Measurements from ENCODE around the gene CYP3A7. TPM values are rescaled to one million over a fixed set of nuclear protein-coding genes. Genes with fewer than 3 reads are reported as not detected.
"Not testable (repeated sequence)": the region's sequence is repeated elsewhere in the genome, so short reads cannot be mapped to it uniquely, and the experiment has no call there.

Gene CYP3A7
- total and polyA plus RNA-seq, 2 donors (not counting 1 experiment from before 2014, with no cell fraction given) = not detected

DNA sequence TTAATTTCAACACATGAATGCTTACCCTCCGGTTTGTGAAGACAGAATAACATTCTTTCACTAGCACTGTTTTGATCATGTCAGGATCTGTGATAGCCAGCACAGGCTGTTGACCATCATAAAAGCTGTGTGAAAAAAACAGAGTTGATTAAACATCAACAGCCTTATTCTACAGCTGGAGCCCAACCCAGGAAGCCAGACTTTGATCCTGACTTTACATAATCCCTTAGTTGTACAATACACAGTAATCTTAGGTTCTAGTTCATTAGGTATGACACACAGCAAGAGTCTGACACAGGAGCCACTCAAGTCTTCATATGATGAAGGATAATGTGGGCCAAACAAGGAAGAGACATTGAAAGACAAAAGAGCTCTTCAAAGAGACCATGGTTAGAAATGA, 37.6 kb upstream of the CYP3A7 start:
- Histone ChIP-seq H2AFZ (ENCODE audit: insufficient read depth, low read depth, low read length, poor library complexity, severe bottlenecking) (no peak overlapping the region), H4K20me1 (ENCODE audit: control insufficient read depth, insufficient read depth, low read length, poor library complexity, severe bottlenecking) (no peaks in the 10 kb centered on the region), H3K4me2 (replicated peaks; ENCODE audit: low read depth, low read length, poor library complexity, severe bottlenecking) (no peak overlapping the region), H3K9me3 (ENCODE audit: control extremely low read depth in 1 of 3, control insufficient read depth in 2 of 3, insufficient read depth in 1 of 3, low read length in 2 of 3) (peaks cover 0 to 8% (median 4%) of the 10 kb centered on the region in 3 donors), H3K4me1 (ENCODE audit: control insufficient read depth in 2 of 2, insufficient read depth in 2 of 2, low read length in 2 of 2) (peaks cover 6 to 11% of the 10 kb centered on the region in 2 donors), H3K9ac (ENCODE audit: low read length) (no peak overlapping the region), H3K36me3 (replicated peaks in 1 of 2; ENCODE audit: control extremely low read depth in 1 of 2, control insufficient read depth in 1 of 2, extremely low read depth in 1 of 2, insufficient read depth in 2 of 2, low read length in 1 of 2) (no peaks in the 10 kb centered on the region), H3K4me3 (ENCODE audit: control extremely low read depth in 1 of 5, extremely low read depth in 1 of 5, insufficient read depth in 1 of 5, low read depth in 2 of 5, low read length in 4 of 5) (no peak overlapping the region), H3K27me3 (replicated peaks in 1 of 4; ENCODE audit: control extremely low read depth in 1 of 4, control insufficient read depth in 3 of 4, insufficient read depth in 4 of 4, low read length in 3 of 4) (peaks cover 0 to 36% (median 31%) of the 10 kb centered on the region in 4 experiments), H3K27ac (ENCODE audit: low read length in 2 of 2) (no peak overlapping the region), H3K79me2 (ENCODE audit: control insufficient read depth, insufficient read depth, low read length) (no peaks in the 10 kb centered on the region)
- intact Hi-C loops (cut with micrococcal nuclease) = no loop called here
- CTCF ChIA-PET = no interaction called here
- no peak overlapping the region for H3K4me3 Mint-ChIP-seq
- TF ChIP-seq EZH2 (IDR thresholded peaks at IDR 0.05; ENCODE audit: borderline replicate concordance, insufficient read depth, low read depth, low read length, poor library complexity, severe bottlenecking) = no peak
- TF ChIP-seq, protein P1, sequence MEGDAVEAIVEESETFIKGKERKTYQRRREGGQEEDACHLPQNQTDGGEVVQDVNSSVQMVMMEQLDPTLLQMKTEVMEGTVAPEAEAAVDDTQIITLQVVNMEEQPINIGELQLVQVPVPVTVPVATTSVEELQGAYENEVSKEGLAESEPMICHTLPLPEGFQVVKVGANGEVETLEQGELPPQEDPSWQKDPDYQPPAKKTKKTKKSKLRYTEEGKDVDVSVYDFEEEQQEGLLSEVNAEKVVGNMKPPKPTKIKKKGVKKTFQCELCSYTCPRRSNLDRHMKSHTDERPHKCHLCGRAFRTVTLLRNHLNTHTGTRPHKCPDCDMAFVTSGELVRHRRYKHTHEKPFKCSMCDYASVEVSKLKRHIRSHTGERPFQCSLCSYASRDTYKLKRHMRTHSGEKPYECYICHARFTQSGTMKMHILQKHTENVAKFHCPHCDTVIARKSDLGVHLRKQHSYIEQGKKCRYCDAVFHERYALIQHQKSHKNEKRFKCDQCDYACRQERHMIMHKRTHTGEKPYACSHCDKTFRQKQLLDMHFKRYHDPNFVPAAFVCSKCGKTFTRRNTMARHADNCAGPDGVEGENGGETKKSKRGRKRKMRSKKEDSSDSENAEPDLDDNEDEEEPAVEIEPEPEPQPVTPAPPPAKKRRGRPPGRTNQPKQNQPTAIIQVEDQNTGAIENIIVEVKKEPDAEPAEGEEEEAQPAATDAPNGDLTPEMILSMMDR (IDR thresholded peaks at IDR 0.05) = no peak
- H3K27ac Mint-ChIP-seq = no peak overlapping the region
- ATAC-seq (ENCODE audit: low read depth) (no peak), DNase-seq (no peak)
- H3K9me3 Mint-ChIP-seq (ENCODE audit: insufficient read depth) = peaks cover 1% of the 10 kb centered on the region
- H3K27me3 Mint-ChIP-seq = peaks cover 89% of the 10 kb centered on the region
- POLR2A ChIA-PET = no interaction called here
- 80% methylated on average over 1 of the region's 1 CpG for WGBS (ENCODE audit: insufficient coverage)
- H3K4me1 Mint-ChIP-seq = peaks cover 10% of the 10 kb centered on the region

DNA sequence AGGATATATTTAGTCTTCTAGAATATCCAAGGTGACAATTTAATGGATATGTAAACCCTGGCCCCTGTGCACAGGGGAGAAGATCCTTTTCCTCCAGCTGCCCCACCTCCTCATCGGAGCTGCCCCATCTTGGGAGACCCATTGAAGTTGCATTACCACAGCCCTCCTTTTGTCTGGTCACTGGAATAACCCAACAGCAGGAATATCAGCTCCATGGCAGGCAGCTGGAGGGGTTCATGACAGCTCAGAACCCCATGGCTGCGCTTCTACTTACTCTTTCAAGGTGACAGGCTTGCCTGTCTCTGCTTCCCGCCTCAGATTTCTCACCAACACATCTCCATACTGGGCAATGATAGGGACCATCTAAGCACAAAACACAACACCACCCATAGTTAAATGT, 34.5 kb upstream of the CYP3A7 start:
- H3K36me3 ChIP-seq (replicated peaks in 1 of 2; ENCODE audit: control extremely low read depth in 1 of 2, control insufficient read depth in 1 of 2, extremely low read depth in 1 of 2, insufficient read depth in 2 of 2, low read length in 1 of 2); ATAC-seq (ENCODE audit: low read depth); POLR2A ChIA-PET; H3K27ac ChIP-seq (ENCODE audit: low read length in 2 of 2); H3K79me2 ChIP-seq (ENCODE audit: control insufficient read depth, insufficient read depth, low read length); H3K4me3 ChIP-seq (ENCODE audit: control extremely low read depth in 1 of 5, extremely low read depth in 1 of 5, insufficient read depth in 1 of 5, low read depth in 2 of 5, low read length in 4 of 5); H3K4me2 ChIP-seq (replicated peaks; ENCODE audit: low read depth, low read length, poor library complexity, severe bottlenecking); H3K9ac ChIP-seq (ENCODE audit: low read length); CTCF ChIA-PET; H3K27ac Mint-ChIP-seq; DNase-seq; H3K9me3 Mint-ChIP-seq (ENCODE audit: insufficient read depth); H3K4me3 Mint-ChIP-seq; H3K9me3 ChIP-seq (ENCODE audit: control extremely low read depth in 1 of 3, control insufficient read depth in 2 of 3, insufficient read depth in 1 of 3, low read length in 2 of 3); intact Hi-C loops (cut with micrococcal nuclease); H4K20me1 ChIP-seq (ENCODE audit: control insufficient read depth, insufficient read depth, low read length, poor library complexity, severe bottlenecking); H2AFZ ChIP-seq (ENCODE audit: insufficient read depth, low read depth, low read length, poor library complexity, severe bottlenecking): not testable (repeated sequence)
- Histone ChIP-seq H3K4me1 (ENCODE audit: control insufficient read depth in 2 of 2, insufficient read depth in 2 of 2, low read length in 2 of 2) (peaks cover 11 to 16% of the 10 kb centered on the region in 2 donors), H3K27me3 (replicated peaks in 1 of 4; ENCODE audit: control extremely low read depth in 1 of 4, control insufficient read depth in 3 of 4, insufficient read depth in 4 of 4, low read length in 3 of 4) (peaks cover 0 to 60% (median 33%) of the 10 kb centered on the region in 4 experiments)
- 89% methylated on average over 2 of the region's 3 CpGs for WGBS (ENCODE audit: insufficient coverage)
- Mint-ChIP-seq H3K27me3 (peaks cover 77% of the 10 kb centered on the region), H3K4me1 (peaks cover 18% of the 10 kb centered on the region)

All from B cell (primary cell).